ENCODE measurements around the gene SLC24A4. TPM values are rescaled to one million over a fixed set of nuclear protein-coding genes. Genes with fewer than 3 reads are reported as not detected.

SLC24A4 gene
- total RNA-seq, 4 donors from 2014 or later: 0.35 to 0.49 TPM; not detected in 2

DNA sequence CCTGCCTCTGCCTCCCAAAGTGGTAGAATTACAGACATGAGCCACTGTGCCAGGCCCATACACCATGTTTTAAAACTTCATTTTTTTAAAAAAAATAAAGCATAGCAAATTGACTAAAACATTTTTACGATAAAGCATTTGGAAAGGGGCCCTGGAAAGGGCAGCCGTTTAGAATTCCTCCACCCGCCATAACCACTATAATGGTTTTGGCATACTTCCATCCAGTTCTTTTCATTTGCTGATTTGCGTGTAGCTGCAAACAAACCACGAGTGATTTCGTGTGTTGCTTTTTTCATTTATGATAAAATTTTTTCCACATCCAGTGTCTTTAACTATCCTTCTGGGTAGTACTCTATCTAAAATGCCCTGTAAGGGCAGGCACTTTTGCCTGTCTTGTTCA, 98.8 kb downstream of the SLC24A4 start:
- Histone ChIP-seq H3K4me3 (no peak overlapping the region), H3K27ac (no peak overlapping the region), H3K9me3 (no peaks in the 10 kb centered on the region), H3K36me3 (no peaks in the 10 kb centered on the region), H3K4me1 (no peaks in the 10 kb centered on the region), H3K27me3 (no peaks in the 10 kb centered on the region)
- DNase-seq: no peak
- intact Hi-C loops (cut with DNase I; ENCODE audit: low total_unique reads): no loop called here
- TF ChIP-seq POLR2A (IDR thresholded peaks at IDR 0.05) (no peak), CTCF (IDR thresholded peaks at IDR 0.05) (no peak)

- H3K9me3 ChIP-seq: no peaks in the 10 kb centered on the region
- no peaks in the 10 kb centered on the region for H3K27me3 ChIP-seq
- intact Hi-C loops (cut with DNase I; ENCODE audit: low total_unique reads): no loop called here
- no peak for DNase-seq
- no peak overlapping the region for H3K27ac ChIP-seq
- H3K36me3 ChIP-seq: no peaks in the 10 kb centered on the region
- TF ChIP-seq CTCF (IDR thresholded peaks at IDR 0.05) (no peak), POLR2A (IDR thresholded peaks at IDR 0.05) (no peak)
- H3K4me3 ChIP-seq: no peak overlapping the region
- no peaks in the 10 kb centered on the region for H3K4me1 ChIP-seq
Observed at GRCh38 chr14:92425101-92425500, 102.1 kb downstream of the SLC24A4 start.

GRCh38 chr14:92426237-92426636, 103.3 kb downstream of the SLC24A4 start:
- H3K4me3 ChIP-seq: no peak overlapping the region
- no peaks in the 10 kb centered on the region for H3K4me1 ChIP-seq
- H3K27ac ChIP-seq: no peak overlapping the region
- TF ChIP-seq POLR2A (IDR thresholded peaks at IDR 0.05) (no peak), CTCF (IDR thresholded peaks at IDR 0.05) (no peak)
- no peak for DNase-seq
- H3K27me3 ChIP-seq: no peaks in the 10 kb centered on the region
- H3K36me3 ChIP-seq: no peaks in the 10 kb centered on the region
- intact Hi-C loops (cut with DNase I; ENCODE audit: low total_unique reads): no loop called here
- no peaks in the 10 kb centered on the region for H3K9me3 ChIP-seq

DNA sequence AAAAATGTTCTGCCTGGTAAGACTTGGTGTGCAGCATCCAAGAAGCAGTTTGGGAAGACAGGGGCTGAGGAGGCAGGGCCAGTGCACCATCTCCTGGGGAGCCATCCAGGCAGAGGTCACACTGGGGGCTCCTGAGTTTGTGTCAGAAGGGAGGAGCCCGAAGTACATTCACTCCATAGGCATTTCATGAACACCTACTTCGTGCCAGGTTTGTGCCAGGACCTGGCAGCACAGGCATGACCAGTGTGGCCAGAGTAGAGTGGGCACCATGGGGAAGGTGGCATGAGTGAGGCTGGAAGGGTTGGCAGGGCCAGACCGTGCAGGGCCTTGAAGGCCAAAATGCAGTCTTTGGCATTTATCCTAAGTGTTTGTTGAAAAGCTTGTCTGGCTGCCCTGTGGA, 104.1 kb downstream of the SLC24A4 start:
- Histone ChIP-seq H3K27me3 (no peaks in the 10 kb centered on the region), H3K27ac (no peak overlapping the region), H3K4me1 (no peaks in the 10 kb centered on the region), H3K36me3 (no peaks in the 10 kb centered on the region), H3K9me3 (no peaks in the 10 kb centered on the region), H3K4me3 (no peak overlapping the region)
- intact Hi-C loops (cut with DNase I; ENCODE audit: low total_unique reads): no loop called here
- no peak for TF ChIP-seq CTCF (IDR thresholded peaks at IDR 0.05)
- no peak for TF ChIP-seq POLR2A (IDR thresholded peaks at IDR 0.05)
- DNase-seq: no peak

DNA sequence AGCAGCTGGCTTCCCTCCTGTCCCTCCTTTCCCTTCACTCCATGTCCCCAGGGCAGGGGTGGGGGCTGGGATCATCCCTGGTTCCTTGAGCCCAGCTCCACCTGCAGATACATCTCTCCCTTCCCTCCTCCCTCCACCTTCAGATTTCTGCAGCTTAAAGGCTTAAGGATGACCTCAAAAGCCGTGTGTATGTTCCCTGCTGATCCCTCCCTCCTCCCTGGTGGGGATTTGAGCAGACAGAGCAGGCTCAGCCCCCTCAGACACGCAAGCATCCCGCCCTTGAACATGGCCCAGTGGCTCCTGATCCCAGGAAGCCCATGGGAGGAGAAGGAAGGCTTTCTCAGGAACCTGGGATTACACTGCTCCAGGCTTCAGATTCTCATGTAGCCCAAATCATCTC, 107.7 kb downstream of the SLC24A4 start:
- Histone ChIP-seq H3K4me1 (no peaks in the 10 kb centered on the region), H3K4me3 (no peak overlapping the region), H3K36me3 (no peaks in the 10 kb centered on the region), H3K9me3 (no peaks in the 10 kb centered on the region), H3K27me3 (no peaks in the 10 kb centered on the region), H3K27ac (no peak overlapping the region)
- DNase-seq: no peak
- TF ChIP-seq POLR2A (IDR thresholded peaks at IDR 0.05) (no peak), CTCF (IDR thresholded peaks at IDR 0.05) (no peak)
- intact Hi-C loops (cut with DNase I; ENCODE audit: low total_unique reads): no loop called here

All from uterus (tissue), 4 donors.